Measurements from ENCODE around the gene MMEL1. TPM values are rescaled to one million over a fixed set of nuclear protein-coding genes. Genes with fewer than 3 reads are reported as not detected.
A peak's percentile ranks its signal among the peaks of the same experiment; 100 is the strongest.
"Not testable (repeated sequence)": the region's sequence is repeated elsewhere in the genome, so short reads cannot be mapped to it uniquely, and the experiment has no call there.

MMEL1 gene
- total RNA-seq, 2 experiments from 2014 or later: 0.58 TPM; not detected in 1

GRCh38 chr1:2583871-2584351 is 48.9 kb downstream of the MMEL1 start:
- ATAC-seq (no peak), DNase-seq (no peak)
- no peaks in the 10 kb centered on the region for H3K27me3 Mint-ChIP-seq
- H3K4me1 Mint-ChIP-seq: peaks cover 50% of the 10 kb centered on the region
- CTCF ChIA-PET: interaction anchor here (1.6 to 6.3 kb wide), 8 partner anchors 10 to 171 kb away, joined by 5 to 68 read pairs (median 16); partner anchors contain the start of genes PANK4 and TNFRSF14
- peak overlapping the region; percentile 93 for H3K27ac Mint-ChIP-seq
- H3K36me3 Mint-ChIP-seq: peaks cover 1% of the 10 kb centered on the region
- no peaks in the 10 kb centered on the region for H3K9me3 Mint-ChIP-seq (ENCODE audit: low read depth)
- peak overlapping the region; percentile 82 for H3K4me3 Mint-ChIP-seq

- DNase-seq (no peak), ATAC-seq (no peak)
- Mint-ChIP-seq H3K9me3 (ENCODE audit: low read depth) (no peaks in the 10 kb centered on the region), H3K27me3 (no peaks in the 10 kb centered on the region), H3K27ac (peak overlapping the region; percentile 93), H3K4me1 (peaks cover 55% of the 10 kb centered on the region), H3K36me3 (peaks cover 2% of the 10 kb centered on the region), H3K4me3 (peak overlapping the region; percentile 82)
- CTCF ChIA-PET: interaction anchor here (1.6 to 6.3 kb wide), 6 partner anchors 22 to 170 kb away, joined by 5 to 68 read pairs (median 28); partner anchors contain the start of genes PANK4 and TNFRSF14
Observed at GRCh38 chr1:2583331-2583791, 49.5 kb downstream of the MMEL1 start.

GRCh38 chr1:2582391-2582790 is 50.4 kb downstream of the MMEL1 start:
- ATAC-seq: no peak
- Mint-ChIP-seq H3K27ac (no peak overlapping the region), H3K4me1 (peaks cover 60% of the 10 kb centered on the region), H3K4me3 (no peak overlapping the region), H3K27me3 (no peaks in the 10 kb centered on the region), H3K36me3 (peaks cover 2% of the 10 kb centered on the region), H3K9me3 (ENCODE audit: low read depth) (no peaks in the 10 kb centered on the region)
- CTCF ChIA-PET: interaction anchor here (4.7 to 4.9 kb wide), 2 partner anchors 27 to 34 kb away, joined by 38 to 68 read pairs; partner anchors contain the start of gene TNFRSF14
- DNase-seq: no peak

- CTCF ChIA-PET: interaction anchor here (4.1 kb wide), 1 partner anchor 24 kb away, joined by 32 read pairs; the partner anchor contains the start of gene TNFRSF14
- Mint-ChIP-seq H3K27ac (no peak overlapping the region), H3K36me3 (peaks cover 2% of the 10 kb centered on the region), H3K27me3 (no peaks in the 10 kb centered on the region), H3K4me1 (peaks cover 69% of the 10 kb centered on the region), H3K9me3 (ENCODE audit: low read depth) (no peaks in the 10 kb centered on the region), H3K4me3 (no peak overlapping the region)
- DNase-seq: no peak
- no peak for ATAC-seq
Observed at GRCh38 chr1:2580691-2581090, 52.1 kb downstream of the MMEL1 start.

GRCh38 chr1:2578758-2579118 is 54.1 kb downstream of the MMEL1 start:
- Mint-ChIP-seq H3K4me3 (peak overlapping the region; percentile 72), H3K4me1 (peaks cover 59% of the 10 kb centered on the region), H3K9me3 (ENCODE audit: low read depth) (peaks cover 4% of the 10 kb centered on the region), H3K36me3 (peaks cover 2% of the 10 kb centered on the region), H3K27me3 (no peaks in the 10 kb centered on the region), H3K27ac (peak overlapping the region; percentile 83)
- no peak for DNase-seq
- CTCF ChIA-PET: interaction anchor here (1.0 to 4.1 kb wide), 7 partner anchors 9 to 163 kb away, joined by 3 to 32 read pairs (median 8); partner anchors contain the start of gene TNFRSF14
- ATAC-seq: no peak

GRCh38 chr1:2577565-2578075 is 55.2 kb downstream of the MMEL1 start:
- ATAC-seq (peak; percentile 57), DNase-seq (peak; percentile 86)
- H3K36me3 Mint-ChIP-seq, H3K27me3 Mint-ChIP-seq: not testable (repeated sequence)
- CTCF ChIA-PET: interaction anchor here (1.0 to 4.1 kb wide), 11 partner anchors 8 to 266 kb away, joined by 3 to 32 read pairs (median 5); partner anchors contain the start of gene TNFRSF14
- H3K4me3 Mint-ChIP-seq: peak overlapping the region; percentile 72
- peaks cover 51% of the 10 kb centered on the region for H3K4me1 Mint-ChIP-seq
- peaks cover 12% of the 10 kb centered on the region for H3K9me3 Mint-ChIP-seq (ENCODE audit: low read depth)
- H3K27ac Mint-ChIP-seq: peak overlapping the region; percentile 90

GRCh38 chr1:2575801-2576663 is 56.8 kb downstream of the MMEL1 start:
- no peak for DNase-seq
- no peak for ATAC-seq
- Mint-ChIP-seq H3K4me3 (no peak overlapping the region), H3K4me1 (peaks cover 43% of the 10 kb centered on the region), H3K27me3 (peaks cover 3% of the 10 kb centered on the region), H3K27ac (no peak overlapping the region), H3K36me3 (peaks cover 5% of the 10 kb centered on the region), H3K9me3 (ENCODE audit: low read depth) (peaks cover 14% of the 10 kb centered on the region)
- CTCF ChIA-PET: interaction anchor here (1.5 to 2.0 kb wide), 3 partner anchors 9 to 15 kb away, joined by 3 to 14 read pairs (median 4); no protein-coding TSS in a partner anchor

- CTCF ChIA-PET: interaction anchor here (1.4 kb wide), 1 partner anchor 11 kb away, joined by 6 read pairs; no protein-coding TSS in a partner anchor
- DNase-seq: no peak
- ATAC-seq: no peak
Observed at GRCh38 chr1:2574350-2574749, 58.5 kb downstream of the MMEL1 start.

GRCh38 chr1:2573250-2573920 is 59.4 kb downstream of the MMEL1 start:
- Mint-ChIP-seq H3K27ac (no peak overlapping the region), H3K27me3 (peaks cover 3% of the 10 kb centered on the region), H3K4me3 (no peak overlapping the region), H3K36me3 (peaks cover 3% of the 10 kb centered on the region), H3K9me3 (ENCODE audit: low read depth) (peaks cover 14% of the 10 kb centered on the region), H3K4me1 (peaks cover 23% of the 10 kb centered on the region)
- CTCF ChIA-PET: interaction anchor here (1.4 kb wide), 1 partner anchor 12 kb away, joined by 6 read pairs; no protein-coding TSS in a partner anchor
- ATAC-seq (no peak), DNase-seq (no peak)

More at GRCh38 chr1:2574350-2574749, 58.5 kb downstream of the MMEL1 start:
- H3K27me3 Mint-ChIP-seq: peaks cover 3% of the 10 kb centered on the region
- no peak overlapping the region for H3K27ac Mint-ChIP-seq
- H3K4me1 Mint-ChIP-seq: peaks cover 30% of the 10 kb centered on the region
- peaks cover 5% of the 10 kb centered on the region for H3K36me3 Mint-ChIP-seq
- H3K4me3 Mint-ChIP-seq: no peak overlapping the region
- H3K9me3 Mint-ChIP-seq (ENCODE audit: low read depth): peaks cover 14% of the 10 kb centered on the region

GRCh38 chr1:2571348-2571747 is 61.5 kb downstream of the MMEL1 start:
- peaks cover 14% of the 10 kb centered on the region for H3K9me3 Mint-ChIP-seq (ENCODE audit: low read depth)
- H3K4me1 Mint-ChIP-seq: peaks cover 9% of the 10 kb centered on the region
- H3K27ac Mint-ChIP-seq: no peak overlapping the region
- ATAC-seq: no peak
- H3K4me3 Mint-ChIP-seq: no peak overlapping the region
- H3K36me3 Mint-ChIP-seq: peaks cover 3% of the 10 kb centered on the region
- CTCF ChIA-PET: interaction anchor here (1.5 to 2.1 kb wide), 2 partner anchors 10 to 15 kb away, joined by 3 to 12 read pairs; partner anchors contain the start of gene PRXL2B
- DNase-seq: no peak
- peaks cover 3% of the 10 kb centered on the region for H3K27me3 Mint-ChIP-seq

- ATAC-seq (no peak), DNase-seq (no peak)
- Mint-ChIP-seq H3K36me3 (peaks cover 3% of the 10 kb centered on the region), H3K4me1 (peaks cover 4% of the 10 kb centered on the region), H3K27me3 (peaks cover 3% of the 10 kb centered on the region), H3K9me3 (ENCODE audit: low read depth) (peaks cover 14% of the 10 kb centered on the region), H3K4me3 (no peak overlapping the region), H3K27ac (no peak overlapping the region)
- CTCF ChIA-PET: no interaction called here
Observed at GRCh38 chr1:2570332-2570731, 62.5 kb downstream of the MMEL1 start.

- ATAC-seq, DNase-seq, H3K4me1 Mint-ChIP-seq, H3K27ac Mint-ChIP-seq, H3K4me3 Mint-ChIP-seq, CTCF ChIA-PET, H3K27me3 Mint-ChIP-seq, H3K36me3 Mint-ChIP-seq: not testable (repeated sequence)
- H3K9me3 Mint-ChIP-seq (ENCODE audit: low read depth): peaks cover 14% of the 10 kb centered on the region
Observed at GRCh38 chr1:2569703-2570102, 63.1 kb downstream of the MMEL1 start.

- H3K36me3 Mint-ChIP-seq: peaks cover 3% of the 10 kb centered on the region
- DNase-seq (no peak), ATAC-seq (no peak)
- peaks cover 3% of the 10 kb centered on the region for H3K27me3 Mint-ChIP-seq
- H3K27ac Mint-ChIP-seq: no peak overlapping the region
- CTCF ChIA-PET: no interaction called here
- H3K4me3 Mint-ChIP-seq: no peak overlapping the region
- H3K9me3 Mint-ChIP-seq (ENCODE audit: low read depth): peaks cover 13% of the 10 kb centered on the region
- H3K4me1 Mint-ChIP-seq: no peaks in the 10 kb centered on the region
Observed at GRCh38 chr1:2569060-2569459, 63.8 kb downstream of the MMEL1 start.

Data from activated CD8-positive, alpha-beta memory T cell treated with anti-CD3 and anti-CD28 coated beads, Interleukin-2, amount 10 ng/mL, durations not matched to agents 7 days and 5 days (primary cell).